OCI-LY3 (cell line): ENCODE measurements around the gene OGA.

ENCODE experiments used
- H2AFZ ChIP-seq: fragments of 200-600, 300-600 bp; shearing (Covaris generic); 2 replicates; pipeline ENCODE4 v1.6.0; 2014; ENCODE audit warnings: antibody characterized with exemption, low read depth, low read length
- H3K27ac ChIP-seq: fragments of 200-600, 300-600 bp; sonication (generic); 2 replicates; pipeline ENCODE4 v1.5.1; 2014; ENCODE audit warnings: mild to moderate bottlenecking, low read length, moderate library complexity, mixed read lengths
- H3K27me3 ChIP-seq: fragments of 200-600, 300-600 bp; sonication (generic); 2 replicates; pipeline ENCODE4 v1.6.1; 2014; ENCODE audit warnings: low read depth, low read length, mixed read lengths
- H3K36me3 ChIP-seq: fragments of 200-600, 300-600 bp; sonication (generic); replicated peaks from 2 replicates; pipeline ENCODE3; 2014; ENCODE audit warnings: low read depth, low read length, mixed read lengths
- H3K4me1 ChIP-seq: fragments of 300-600, 200-600 bp; sonication (generic); 2 replicates; pipeline ENCODE4 v1.6.1; 2014; ENCODE audit warnings: low read length, mixed read lengths
- H3K4me2 ChIP-seq: fragments of 200-600, 300-600 bp; sonication (generic); 2 replicates; pipeline ENCODE4 v1.6.1; 2014; ENCODE audit warnings: low read length, mixed read lengths
- H3K4me3 ChIP-seq: fragments of 300-600, 200-600 bp; sonication (generic); 2 replicates; pipeline ENCODE4 v1.5.1; 2014; ENCODE audit warnings: antibody characterized with exemption, mild to moderate bottlenecking, low read length, moderate library complexity
- H3K79me2 ChIP-seq: fragments of 300-600, 200-600 bp; shearing (Covaris generic); 2 replicates; pipeline ENCODE4 v1.6.1; 2014; ENCODE audit warnings: mild to moderate bottlenecking, low read length, mixed read lengths
- H3K9ac ChIP-seq: fragments of 300-600, 200-600 bp; shearing (Covaris generic); 2 replicates; pipeline ENCODE4 v1.6.0; 2014; ENCODE audit warnings: mild to moderate bottlenecking, low read length, moderate library complexity
- H3K9me3 ChIP-seq: fragments of 200-600, 300-600 bp; shearing (Covaris generic); 2 replicates; pipeline ENCODE4 v1.6.1; 2014; ENCODE audit warnings: low read length, mixed read lengths; ENCODE audit not compliant: insufficient read depth
- H4K20me1 ChIP-seq: fragments of 200-600, 300-600 bp; sonication (generic); 2 replicates; pipeline ENCODE4 v1.6.1; 2016; ENCODE audit warnings: low read length, mixed read lengths; ENCODE audit not compliant: insufficient read depth
- CTCF ChIP-seq: fragments of 200-600, 300-600 bp; sonication (generic); IDR thresholded peaks from 2 replicates; pipeline ENCODE4 v1.5.1; 2014; ENCODE audit warnings: antibody characterized with exemption, low read length, low read depth
- EZH2phosphoT487 ChIP-seq: fragments of 200-600 bp; shearing (Covaris generic); IDR thresholded peaks from 2 replicates; pipeline ENCODE4 v1.6.1; 2018; ENCODE audit warnings: antibody characterized with exemption, mixed run types, low read depth

Gene OGA

GRCh38 chr10:101767600-101767945 is 50.7 kb downstream of the OGA start:
- no peak overlapping the region for H3K9ac ChIP-seq
- no peak overlapping the region for H3K4me3 ChIP-seq
- TF ChIP-seq CTCF, result no peak
- no peak for TF ChIP-seq EZH2phosphoT487
- no peaks in the 10 kb centered on the region for H3K9me3 ChIP-seq
- H2AFZ ChIP-seq, result no peak overlapping the region
- no peaks in the 10 kb centered on the region for H3K79me2 ChIP-seq
- H3K27ac ChIP-seq, result no peak overlapping the region
- H3K4me2 ChIP-seq, result no peak overlapping the region
- H3K27me3 ChIP-seq, result no peaks in the 10 kb centered on the region
- H3K4me1 ChIP-seq, result no peaks in the 10 kb centered on the region
- H3K36me3 ChIP-seq, result no peaks in the 10 kb centered on the region
- H4K20me1 ChIP-seq, result no peaks in the 10 kb centered on the region

GRCh38 chr10:101766753-101767599 is 51.3 kb downstream of the OGA start:
- no peaks in the 10 kb centered on the region for H3K36me3 ChIP-seq
- no peak overlapping the region for H3K27ac ChIP-seq
- H3K4me2 ChIP-seq, result no peak overlapping the region
- no peak overlapping the region for H2AFZ ChIP-seq
- H4K20me1 ChIP-seq, result no peaks in the 10 kb centered on the region
- no peaks in the 10 kb centered on the region for H3K4me1 ChIP-seq
- H3K79me2 ChIP-seq, result no peaks in the 10 kb centered on the region
- H3K9ac ChIP-seq, result no peak overlapping the region
- TF ChIP-seq EZH2phosphoT487, result no peak
- no peak for TF ChIP-seq CTCF
- no peak overlapping the region for H3K4me3 ChIP-seq
- no peaks in the 10 kb centered on the region for H3K27me3 ChIP-seq
- no peaks in the 10 kb centered on the region for H3K9me3 ChIP-seq

GRCh38 chr10:101766306-101766705 is 51.9 kb downstream of the OGA start:
- H3K27ac ChIP-seq, result no peak overlapping the region
- no peaks in the 10 kb centered on the region for H4K20me1 ChIP-seq
- H2AFZ ChIP-seq, result no peak overlapping the region
- no peaks in the 10 kb centered on the region for H3K36me3 ChIP-seq
- no peaks in the 10 kb centered on the region for H3K4me1 ChIP-seq
- no peak overlapping the region for H3K4me2 ChIP-seq
- no peaks in the 10 kb centered on the region for H3K79me2 ChIP-seq
- H3K27me3 ChIP-seq, result no peaks in the 10 kb centered on the region
- TF ChIP-seq EZH2phosphoT487, result no peak
- no peak for TF ChIP-seq CTCF
- no peak overlapping the region for H3K9ac ChIP-seq
- H3K9me3 ChIP-seq, result no peaks in the 10 kb centered on the region
- H3K4me3 ChIP-seq, result no peak overlapping the region

- H3K4me3 ChIP-seq, result no peak overlapping the region
- TF ChIP-seq EZH2phosphoT487 (no peak), CTCF (no peak)
These were observed 55.0 kb downstream of the OGA start for GRCh38 chr10:101763141-101763846.

More at GRCh38 chr10:101763141-101763846, 55.0 kb downstream of the OGA start:
- Histone ChIP-seq H3K4me2 (no peak overlapping the region), H3K79me2 (no peaks in the 10 kb centered on the region), H3K9ac (no peak overlapping the region), H4K20me1 (no peaks in the 10 kb centered on the region), H3K27me3 (no peaks in the 10 kb centered on the region), H3K4me1 (no peaks in the 10 kb centered on the region), H2AFZ (no peak overlapping the region), H3K27ac (no peak overlapping the region), H3K9me3 (no peaks in the 10 kb centered on the region), H3K36me3 (no peaks in the 10 kb centered on the region)
